SU-DHL-6 (cell line): ENCODE data around the gene CLEC16A.

Experiments
- H2AFZ ChIP-seq: fragments of 200-600 bp; sonication (generic); 2 replicates; pipeline ENCODE4 v1.6.1; 2014; ENCODE audit warnings: low read depth, mild to moderate bottlenecking, moderate library complexity, mixed read lengths, antibody characterized with exemption, low read length; ENCODE audit not compliant: severe bottlenecking
- H3F3A ChIP-seq: fragments of 200-600 bp; shearing (Covaris generic); 2 replicates; pipeline ENCODE4 v1.6.0; 2016; ENCODE audit warnings: antibody characterized with exemption, mild to moderate bottlenecking; ENCODE audit not compliant: insufficient read depth
- H3K27ac ChIP-seq: fragments of 200-600 bp; sonication (generic); 2 replicates; pipeline ENCODE4 v1.5.1; 2016; ENCODE audit warnings: low read depth, mild to moderate bottlenecking, low read length, moderate library complexity, mixed read lengths
- H3K27me3 ChIP-seq: fragments of 200-600 bp; sonication (generic), shearing (Covaris generic); 2 replicates; pipeline ENCODE4 v1.6.0; 2014; ENCODE audit warnings: mild to moderate bottlenecking, low read length
- H3K36me3 ChIP-seq: fragments of 200-600 bp; sonication (generic); 2 replicates; pipeline ENCODE4 v1.6.1; 2014; ENCODE audit warnings: mild to moderate bottlenecking, low read length, mixed read lengths
- H3K4me2 ChIP-seq: fragments of 300-600, 200-600 bp; shearing (Covaris generic), sonication (generic); 2 replicates; pipeline ENCODE4 v1.6.0; 2014; ENCODE audit warnings: low read length, low read depth, mild to moderate bottlenecking; ENCODE audit not compliant: poor library complexity, severe bottlenecking
- H3K4me3 ChIP-seq: fragments of 200-600 bp; sonication (generic); 2 replicates; pipeline ENCODE4 v1.5.1; 2014; ENCODE audit warnings: antibody characterized with exemption, low read length, mild to moderate bottlenecking, mixed read lengths; ENCODE audit not compliant: insufficient read depth, poor library complexity, severe bottlenecking
- H3K79me2 ChIP-seq: fragments of 200-600 bp; sonication (generic); 2 replicates; pipeline ENCODE4 v1.6.1; 2014; ENCODE audit warnings: mild to moderate bottlenecking, low read length, moderate library complexity; ENCODE audit not compliant: insufficient read depth
- H3K9ac ChIP-seq: fragments of 200-600 bp; sonication (generic); 2 replicates; pipeline ENCODE4 v1.7.0; 2014; ENCODE audit warnings: mild to moderate bottlenecking, low read length
- H3K9me2 ChIP-seq: fragments of 200-600 bp; sonication (generic); replicated peaks from 2 replicates; pipeline ENCODE4 v1.6.1; 2014; ENCODE audit warnings: low read length; ENCODE audit not compliant: insufficient read depth
- H3K9me3 ChIP-seq: fragments of 200-600 bp; sonication (generic); 2 replicates; pipeline ENCODE4 v1.6.1; 2014; ENCODE audit warnings: low read length, mixed read lengths; ENCODE audit not compliant: insufficient read depth
- H4K20me1 ChIP-seq: fragments of 200-600 bp; sonication (generic); 2 replicates; pipeline ENCODE4 v1.6.1; 2014; ENCODE audit warnings: low read depth, mild to moderate bottlenecking, antibody characterized with exemption, low read length, moderate library complexity, mixed read lengths
- CTCF ChIP-seq: fragments of 200-600 bp; sonication (generic); IDR thresholded peaks from one replicate; pipeline ENCODE4 v1.5.1; 2017; ENCODE audit warnings: antibody characterized with exemption, mild to moderate bottlenecking, low read length, moderate library complexity; ENCODE audit not compliant: insufficient read depth, poor library complexity, severe bottlenecking
- EZH2phosphoT487 ChIP-seq: fragments of 200-600 bp; sonication (generic), shearing (Covaris generic); conservative IDR thresholded peaks from 2 replicates; pipeline ENCODE4 v1.6.1; 2018; ENCODE audit warnings: mild to moderate bottlenecking, antibody characterized with exemption, low read length, moderate library complexity, mixed read lengths

CLEC16A gene

GRCh38 chr16:11211061-11211976 lies 267.0 kb downstream of the CLEC16A start:
- H4K20me1 ChIP-seq, result no peaks in the 10 kb centered on the region
- H3K79me2 ChIP-seq, result no peaks in the 10 kb centered on the region
- no peak overlapping the region for H3K27ac ChIP-seq
- TF ChIP-seq EZH2phosphoT487 (no peak), CTCF (no peak)
- no peaks in the 10 kb centered on the region for H3K9me2 ChIP-seq
- no peak overlapping the region for H3K9ac ChIP-seq
- H3K4me2 ChIP-seq, result no peak overlapping the region
- H3K4me3 ChIP-seq, result no peak overlapping the region
- no peaks in the 10 kb centered on the region for H3K36me3 ChIP-seq
- no peaks in the 10 kb centered on the region for H3K27me3 ChIP-seq
- peaks cover 7% of the 10 kb centered on the region; the same call in 1 of the 2 replicates for H3K9me3 ChIP-seq
- H2AFZ ChIP-seq, result no peak overlapping the region
- no peaks in the 10 kb centered on the region for H3F3A ChIP-seq

GRCh38 chr16:11211977-11212797 lies 267.8 kb downstream of the CLEC16A start:
- no peaks in the 10 kb centered on the region for H3F3A ChIP-seq
- no peak overlapping the region for H3K27ac ChIP-seq
- H3K36me3 ChIP-seq, result no peaks in the 10 kb centered on the region
- H3K9me2 ChIP-seq, result no peaks in the 10 kb centered on the region
- H3K27me3 ChIP-seq, result no peaks in the 10 kb centered on the region
- H3K9ac ChIP-seq, result no peak overlapping the region
- no peak for TF ChIP-seq CTCF
- no peak for TF ChIP-seq EZH2phosphoT487
- peaks cover 7% of the 10 kb centered on the region; the same call in 1 of the 2 replicates for H3K9me3 ChIP-seq
- no peak overlapping the region for H3K4me3 ChIP-seq
- H3K4me2 ChIP-seq, result no peak overlapping the region
- H4K20me1 ChIP-seq, result no peaks in the 10 kb centered on the region
- H2AFZ ChIP-seq, result no peak overlapping the region
- H3K79me2 ChIP-seq, result no peaks in the 10 kb centered on the region

DNA sequence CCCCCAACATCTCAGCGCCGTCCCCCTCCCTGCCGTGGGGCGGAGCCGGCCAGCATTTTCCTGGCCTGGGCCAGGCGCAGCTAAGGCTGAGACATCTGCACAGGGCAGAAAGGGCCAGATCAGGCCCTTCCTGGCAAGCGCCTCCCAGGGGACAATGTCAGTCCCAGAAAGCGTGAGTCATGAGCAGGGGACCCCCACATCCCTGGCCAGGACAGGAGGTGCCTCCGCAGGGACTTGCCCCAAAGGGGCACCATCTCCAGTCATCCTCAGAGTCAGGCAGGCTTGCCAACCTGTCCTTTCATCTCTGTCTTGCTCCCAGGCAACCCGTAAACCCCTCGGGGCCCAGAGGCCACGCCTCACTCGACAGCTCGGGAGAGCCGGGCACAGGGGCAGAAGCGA lies 268.4 kb downstream of the CLEC16A start:
- Histone ChIP-seq H2AFZ (no peak overlapping the region), H3K27me3 (no peaks in the 10 kb centered on the region), H3K9ac (no peak overlapping the region), H3F3A (no peaks in the 10 kb centered on the region), H3K4me2 (no peak overlapping the region), H3K27ac (no peak overlapping the region), H3K36me3 (no peaks in the 10 kb centered on the region), H3K9me3 (peaks cover 3% of the 10 kb centered on the region; the same call in 1 of the 2 replicates), H3K79me2 (no peaks in the 10 kb centered on the region), H3K9me2 (no peaks in the 10 kb centered on the region), H4K20me1 (no peaks in the 10 kb centered on the region), H3K4me3 (no peak overlapping the region)
- TF ChIP-seq CTCF (no peak), EZH2phosphoT487 (no peak)
